Spleen (tissue), 11 donors: ENCODE measurements around the gene RPS6KC1. TPM values are rescaled to one million over a fixed set of nuclear protein-coding genes. Genes with fewer than 3 reads are reported as not detected.
"Not testable (repeated sequence)": the region's sequence is repeated elsewhere in the genome, so short reads cannot be mapped to it uniquely, and the experiment has no call there.

Experiments
- DNase-seq: peaks from one replicate; pipeline ENCODE4 v3.0.0-alpha.2; 2020
- H3K27ac ChIP-seq, 8 donors: fragments of 200-600 bp; sonication (generic) in 7 of 8; 1 replicate in 4 of 8; 2 replicates in 4 of 8; pipeline versions ENCODE4 v1.5.0 to v1.8.0; 2016 to 2021; ENCODE audit warnings: inconsistent platforms in 4 of 8, mild to moderate bottlenecking in 4 of 8, moderate library complexity in 1 of 8
- H3K27me3 ChIP-seq, 7 donors: fragments of 200-600 bp; sonication (generic) in 6 of 7; replicated peaks in 1 of 7; 1 replicate in 4 of 7; 2 replicates in 3 of 7; pipeline versions ENCODE4 v1.5.0 to v1.8.0; 2016 to 2021; ENCODE audit warnings: inconsistent platforms in 3 of 7, mild to moderate bottlenecking in 1 of 7
- H3K36me3 ChIP-seq, 6 donors: fragments of 200-600 bp; sonication (generic) in 5 of 6; 1 replicate in 4 of 6; 2 replicates in 2 of 6; pipeline versions ENCODE4 v1.5.0 to v1.8.0; 2016 to 2021; ENCODE audit warnings: inconsistent platforms in 2 of 6
- H3K4me1 ChIP-seq, 6 donors: fragments of 200-600 bp; sonication (generic) in 5 of 6; 1 replicate in 3 of 6; 2 replicates in 3 of 6; pipeline versions ENCODE4 v1.5.0 to v1.8.0; 2016 to 2021; ENCODE audit warnings: inconsistent platforms in 3 of 6
- H3K4me3 ChIP-seq, 8 donors: fragments of 200-600 bp; sonication (generic) in 7 of 8; 1 replicate in 4 of 8; 2 replicates in 4 of 8; pipeline versions ENCODE4 v1.5.0 to v1.8.0; 2016 to 2021; ENCODE audit warnings: inconsistent platforms in 4 of 8, mild to moderate bottlenecking in 4 of 8, moderate library complexity in 2 of 8
- H3K9me3 ChIP-seq, 8 donors: fragments of 200-600 bp; sonication (generic) in 7 of 8; 1 replicate in 4 of 8; 2 replicates in 4 of 8; pipeline versions ENCODE4 v1.5.0 to v1.8.0; 2016 to 2021; ENCODE audit warnings: inconsistent platforms in 4 of 8
- CTCF ChIP-seq, 11 experiments: fragments of 200-600 bp in 7 of 11; fragments of 450-650 bp in 4 of 11; sonication (generic) in 4 of 11; IDR thresholded peaks in 8 of 11; conservative IDR thresholded peaks in 3 of 11; 1 replicate in 7 of 11; 2 replicates in 4 of 11; pipeline versions ENCODE4 v1.4.0 to v1.8.0; 2016 to 2021; ENCODE audit warnings: antibody characterized with exemption in 11 of 11, inconsistent platforms in 4 of 11, mild to moderate bottlenecking in 1 of 11
- POLR2A ChIP-seq, 3 donors: fragments of 450-650 bp; IDR thresholded peaks; one replicate each; pipeline ENCODE4 v1.5.1; 2017; ENCODE audit warnings: antibody characterized with exemption in 3 of 3, mild to moderate bottlenecking in 1 of 3
- POLR2AphosphoS5 ChIP-seq, 3 donors: sonication (generic); formaldehyde crosslinking; IDR thresholded peaks; one replicate each; pipeline ENCODE4 v1.5.1; 2017; ENCODE audit warnings: antibody characterized with exemption in 3 of 3
- WGBS, 5 donors: extraction: QIAGEN DNeasy Blood & Tissue Kit in 3 of 5; methylation state at CpG; one replicate each; pipeline versions ENCODE4 v1.1.5 to v1.1.7; 2013 to 2018; 5-methylcytosine and 5-hydroxymethylcytosine counted together
- intact Hi-C: fragments of 100-400 bp; cut with DNase I; formaldehyde crosslinking; loops from one replicate; pipeline ENCODE4 v1.15.0; 2023; ENCODE audit warnings: low total_unique reads
- polyA plus RNA-seq, 3 donors: library from polyadenylated mRNA; stranded (reverse); fragments of 200-250 nt; gene quantifications; one replicate each; pipeline ENCODE4 v1.2.1, GENCODE V29; 2013
- total RNA-seq, 7 donors: library from RNA; depleted of rRNA in 3 of 7; stranded (reverse); fragments of >200 nt in 3 of 7; fragmentation: NEBNext Ultra II Directional in 4 of 7; extraction: Animal tissue kit (Norgen Biotek cat#: 25700) in 4 of 7; gene quantifications; one replicate each; pipeline versions ENCODE4 v1.1.0 to v1.2.1, GENCODE V29; 2016 to 2021
- donor health status: healthy with polysubstance abuse.
- donor health status: DM: no; HTN: no; CAD: no; lungs with moderate emphysema.
- donor health status: DM: no; HTN: no; CAD: no.
- donor health status: Bipolar disorder and iron deficiency.
- donor health status: healthy.
- donor health status: DM: no; HTN: no; CAD: no.
- donor health status: DM: yes; HTN: yes; CAD: no.

Gene RPS6KC1
- total and polyA plus RNA-seq, 10 donors: 2.8 to 33.5 (median 22.9) TPM

- intact Hi-C loops: no loop called here
- Histone ChIP-seq H3K4me3 (no peak overlapping the region), H3K36me3 (peaks cover 0 to 39% (median 4%) of the 10 kb centered on the region in 6 donors), H3K27me3 (no peaks in the 10 kb centered on the region), H3K4me1 (peaks cover 0 to 7% (median 0%) of the 10 kb centered on the region in 6 donors), H3K27ac (no peak overlapping the region), H3K9me3 (peaks cover 0 to 7% (median 0%) of the 10 kb centered on the region in 8 donors)
- TF ChIP-seq CTCF (IDR thresholded peaks at IDR 0.05 in 8 of 11, conservative IDR thresholded peaks at IDR 0.05 in 3 of 11) (no peak), POLR2A (IDR thresholded peaks at IDR 0.05) (no peak), POLR2AphosphoS5 (IDR thresholded peaks at IDR 0.05) (no peak)
- WGBS, 5 donors: 69 to 83% (median 72%) methylated on average over 4 of the region's 4 CpGs
- no peak for DNase-seq
These were observed 48.8 kb downstream of the RPS6KC1 start for GRCh38 chr1:213099682-213100399.

GRCh38 chr1:213100565-213100964 is 49.5 kb downstream of the RPS6KC1 start:
- intact Hi-C loops, H3K27me3 ChIP-seq, H3K4me3 ChIP-seq, H3K4me1 ChIP-seq, H3K27ac ChIP-seq, DNase-seq, H3K9me3 ChIP-seq: not testable (repeated sequence)
- H3K36me3 ChIP-seq: peaks cover 0 to 39% (median 4%) of the 10 kb centered on the region in 6 donors
- 95 to 98% (median 97%) methylated on average over 4 of the region's 4 CpGs for WGBS, 5 donors

- Histone ChIP-seq H3K4me3 (no peak overlapping the region), H3K36me3 (peaks cover 0 to 22% (median 0%) of the 10 kb centered on the region in 6 donors), H3K27ac (no peak overlapping the region), H3K27me3 (no peaks in the 10 kb centered on the region), H3K4me1 (peaks cover 0 to 7% (median 0%) of the 10 kb centered on the region in 6 donors), H3K9me3 (peaks cover 0 to 6% (median 0%) of the 10 kb centered on the region in 8 donors)
- intact Hi-C loops: no loop called here
- TF ChIP-seq CTCF (IDR thresholded peaks at IDR 0.05 in 8 of 11, conservative IDR thresholded peaks at IDR 0.05 in 3 of 11): no peak
- TF ChIP-seq POLR2AphosphoS5 (IDR thresholded peaks at IDR 0.05): no peak
- TF ChIP-seq POLR2A (IDR thresholded peaks at IDR 0.05): no peak
- no peak for DNase-seq
- WGBS, 5 donors: 70 to 84% (median 78%) methylated on average over 5 of the region's 5 CpGs
These were observed 52.6 kb downstream of the RPS6KC1 start for GRCh38 chr1:213103377-213104306.

DNA sequence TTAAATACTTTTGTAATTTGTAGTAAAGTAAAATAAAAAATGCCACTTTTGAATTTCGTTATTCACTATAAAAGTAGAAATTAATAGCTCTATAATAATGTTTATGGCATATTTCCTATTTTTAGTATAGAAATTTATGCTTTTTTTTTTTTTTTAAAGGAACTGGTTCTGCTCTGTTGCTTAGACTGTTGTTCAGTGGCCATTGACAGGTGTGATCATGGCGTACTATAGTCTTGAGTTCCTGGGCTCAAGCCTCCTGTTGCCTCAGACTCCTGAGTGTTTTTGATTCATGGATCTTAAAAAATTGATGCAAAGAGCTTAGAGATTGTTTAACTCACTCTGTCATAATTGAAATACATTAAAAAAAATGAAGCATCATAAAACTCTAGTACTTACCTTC is 53.6 kb downstream of the RPS6KC1 start:
- H3K36me3 ChIP-seq: peaks cover 0 to 17% (median 0%) of the 10 kb centered on the region in 6 donors
- no peak overlapping the region for H3K27ac ChIP-seq
- intact Hi-C loops: no loop called here
- DNase-seq: no peak
- TF ChIP-seq POLR2AphosphoS5 (IDR thresholded peaks at IDR 0.05) (no peak), CTCF (IDR thresholded peaks at IDR 0.05 in 8 of 11, conservative IDR thresholded peaks at IDR 0.05 in 3 of 11) (no peak), POLR2A (IDR thresholded peaks at IDR 0.05) (no peak)
- H3K4me1 ChIP-seq: peaks cover 0 to 7% (median 0%) of the 10 kb centered on the region in 6 donors
- H3K9me3 ChIP-seq: peaks cover 0 to 6% (median 0%) of the 10 kb centered on the region in 8 donors
- WGBS, 5 donors: 83 to 90% (median 87%) methylated on average over 2 of the region's 2 CpGs
- no peaks in the 10 kb centered on the region for H3K27me3 ChIP-seq
- H3K4me3 ChIP-seq: no peak overlapping the region
